Peyer's patch (tissue), 4 donors: ENCODE results near the gene KLK6.

Experiments used
- CTCF ChIP-seq, 6 experiments: fragments of 450-650 bp in 4 of 6; fragments of 200-600 bp in 2 of 6; sonication (generic) in 1 of 6; IDR thresholded peaks; one replicate each; pipeline ENCODE4 v1.5.1; 2017 to 2019; ENCODE audit warnings: antibody characterized with exemption in 6 of 6, mild to moderate bottlenecking in 3 of 6, moderate library complexity in 1 of 6
- POLR2A ChIP-seq, 2 donors: fragments of 450-650 bp; IDR thresholded peaks; one replicate each; pipeline ENCODE4 v1.5.1; 2017; ENCODE audit warnings: antibody characterized with exemption in 2 of 2, mild to moderate bottlenecking in 2 of 2, moderate library complexity in 2 of 2

GRCh38 chr19:51018745-51019543 is 49.6 kb upstream of the KLK6 start:
- no peak for TF ChIP-seq CTCF (IDR thresholded peaks at IDR 0.05)
- TF ChIP-seq POLR2A (IDR thresholded peaks at IDR 0.05), result no peak
